Muscle of leg (tissue), 11 donors: ENCODE results near the gene FBXW8. TPM values are rescaled to one million over a fixed set of nuclear protein-coding genes. Genes with fewer than 3 reads are reported as not detected.

Experiments used
- DNase-seq: peaks from one replicate; pipeline ENCODE4 v3.0.0; 2013
- H3K27ac ChIP-seq: one replicate; pipeline ENCODE4 v1.5.1; 2013; ENCODE audit warnings: mild to moderate bottlenecking, low read length, control low read depth
- H3K27me3 ChIP-seq: one replicate; pipeline ENCODE4 v1.6.1; 2013; ENCODE audit warnings: low read length; ENCODE audit not compliant: control insufficient read depth, insufficient read depth
- H3K36me3 ChIP-seq: one replicate; pipeline ENCODE4 v1.6.1; 2013; ENCODE audit warnings: low read length; ENCODE audit not compliant: control insufficient read depth, insufficient read depth
- H3K4me1 ChIP-seq: one replicate; pipeline ENCODE4 v1.6.1; 2013; ENCODE audit warnings: low read length; ENCODE audit not compliant: control insufficient read depth, insufficient read depth
- H3K4me3 ChIP-seq: one replicate; pipeline ENCODE4 v1.5.1; 2013; ENCODE audit warnings: low read length, control low read depth
- H3K9me3 ChIP-seq: replicated peaks from 2 replicates; pipeline ENCODE4 v1.6.1; 2013; ENCODE audit warnings: low read depth, low read length; ENCODE audit not compliant: control insufficient read depth
- WGBS: methylation state at CpG from one replicate; pipeline ENCODE4 v1.1.5; 2013; ENCODE audit warnings: missing lambda C conversion rate; ENCODE audit not compliant: insufficient coverage; 5-methylcytosine and 5-hydroxymethylcytosine counted together
- polyA plus RNA-seq, 8 donors: library from polyadenylated mRNA; unstranded; fragments of 120-200 nt; gene quantifications; one replicate each; pipeline versions ENCODE4 v1.2.1 to v1.2.3, GENCODE V29; 2013; ENCODE audit warnings: inconsistent platforms in 1 of 8, low replicate concordance in 1 of 8; ENCODE audit not compliant: insufficient read length in 8 of 8, insufficient read depth in 1 of 8
- total RNA-seq: library from RNA; stranded (reverse); fragments of 120-200 nt; gene quantifications from one replicate; pipeline ENCODE4 v1.2.4, GENCODE V29; 2013

Gene FBXW8
- total and polyA plus RNA-seq, 9 donors = 11.1 to 20.3 (median 14.8) TPM

DNA sequence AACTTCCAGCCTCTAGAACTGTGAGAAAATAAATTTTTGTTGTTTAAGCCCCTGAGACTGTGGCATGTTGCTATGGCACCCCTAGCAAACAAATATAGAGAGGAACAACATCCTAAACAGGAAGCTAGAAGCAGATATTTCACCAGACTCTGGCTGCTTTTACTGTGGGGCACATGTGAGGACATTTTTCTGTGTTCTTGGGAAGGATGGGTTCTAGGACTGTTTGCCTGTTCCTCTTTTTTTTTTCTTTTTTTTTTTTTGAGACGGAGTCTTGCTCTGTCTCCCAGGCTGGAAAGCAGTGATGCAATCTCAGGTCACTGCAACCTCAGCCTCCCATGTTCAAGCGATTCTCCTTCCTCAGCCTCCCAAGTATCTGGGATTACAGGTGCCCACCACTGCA lies 25.3 kb upstream of the FBXW8 start:
- Histone ChIP-seq H3K9me3 (no peaks in the 10 kb centered on the region), H3K4me3 (no peak overlapping the region), H3K36me3 (no peaks in the 10 kb centered on the region), H3K27me3 (peaks cover 37% of the 10 kb centered on the region), H3K27ac (no peak overlapping the region), H3K4me1 (peaks cover 18% of the 10 kb centered on the region)
- DNase-seq = no peak
- WGBS = 53% methylated on average over 2 of the region's 2 CpGs

DNA sequence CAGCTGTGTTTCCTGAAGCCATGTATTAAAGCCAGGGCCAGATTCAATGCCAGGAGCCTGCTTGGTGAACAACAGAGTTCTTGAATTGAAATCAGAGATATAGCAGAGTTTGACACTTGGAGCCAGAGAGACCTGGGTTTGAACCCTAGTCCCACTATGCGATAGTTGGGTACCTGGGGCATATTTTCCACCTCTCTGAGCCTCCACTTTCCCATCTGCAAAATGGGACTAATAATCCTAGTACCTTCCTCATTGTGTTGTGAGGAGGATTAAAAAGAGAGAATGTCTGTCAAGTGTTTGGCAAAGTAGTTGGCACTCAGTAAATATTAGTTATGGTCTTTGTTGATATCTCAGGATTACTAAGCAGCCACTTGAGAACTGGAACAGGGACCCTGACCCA lies 23.5 kb upstream of the FBXW8 start:
- WGBS = no CpG with 5 or more reads among the region's 1 CpG
- no peaks in the 10 kb centered on the region for H3K9me3 ChIP-seq
- peak; percentile 40 for DNase-seq
- H3K36me3 ChIP-seq = no peaks in the 10 kb centered on the region
- no peak overlapping the region for H3K27ac ChIP-seq
- peaks cover 8% of the 10 kb centered on the region for H3K4me1 ChIP-seq
- H3K4me3 ChIP-seq = no peak overlapping the region
- H3K27me3 ChIP-seq = peaks cover 23% of the 10 kb centered on the region

DNA sequence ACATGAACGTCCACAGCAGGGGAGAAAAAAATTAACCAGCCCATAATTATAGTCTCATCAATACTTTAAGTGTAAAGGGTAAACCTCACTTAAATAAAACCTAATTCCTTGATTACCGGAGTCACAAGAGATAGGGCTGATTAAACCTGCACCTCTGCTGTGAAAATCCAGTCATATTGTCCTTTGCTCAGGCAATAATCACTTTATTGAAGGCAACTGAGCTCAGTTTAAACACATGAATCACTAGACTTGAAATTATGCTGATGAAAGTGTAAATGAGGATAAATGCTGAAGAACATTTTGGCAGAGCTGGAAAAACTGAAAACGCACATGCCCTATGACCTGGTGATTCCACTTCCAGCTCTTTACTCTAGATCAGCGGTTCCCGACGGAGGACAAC lies 22.9 kb upstream of the FBXW8 start:
- no CpG with 5 or more reads among the region's 6 CpGs for WGBS

DNA sequence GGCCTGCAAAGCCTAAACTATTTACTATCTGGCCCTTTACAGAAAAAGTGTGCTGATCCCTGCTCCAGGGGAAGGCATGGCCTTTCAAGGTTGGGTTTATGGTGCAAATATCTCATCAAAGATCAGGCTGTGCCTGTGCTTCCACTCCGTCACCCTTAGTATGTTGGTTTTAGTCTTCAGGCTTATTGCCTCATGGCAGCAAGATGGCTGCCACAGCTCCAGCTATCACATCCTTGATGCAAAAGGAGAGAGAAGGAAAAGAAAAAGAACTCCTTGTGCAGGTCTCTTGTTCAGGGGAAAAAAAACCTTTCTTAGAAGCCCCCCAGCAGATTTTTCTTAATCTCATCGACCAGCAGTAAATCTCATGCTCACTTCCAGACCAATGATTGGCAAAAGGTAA lies 20.4 kb upstream of the FBXW8 start:
- no peaks in the 10 kb centered on the region for H3K4me1 ChIP-seq
- no peaks in the 10 kb centered on the region for H3K36me3 ChIP-seq
- no peak overlapping the region for H3K4me3 ChIP-seq
- no CpG with 5 or more reads among the region's 2 CpGs for WGBS
- no peaks in the 10 kb centered on the region for H3K9me3 ChIP-seq
- DNase-seq = no peak
- no peak overlapping the region for H3K27ac ChIP-seq
- no peaks in the 10 kb centered on the region for H3K27me3 ChIP-seq

More for the DNA sequence above, 22.9 kb upstream of the FBXW8 start:
- H3K27me3 ChIP-seq = peaks cover 17% of the 10 kb centered on the region
- H3K4me3 ChIP-seq = no peak overlapping the region
- no peaks in the 10 kb centered on the region for H3K36me3 ChIP-seq
- no peak for DNase-seq
- H3K4me1 ChIP-seq = peaks cover 3% of the 10 kb centered on the region
- no peak overlapping the region for H3K27ac ChIP-seq
- H3K9me3 ChIP-seq = no peaks in the 10 kb centered on the region

DNA sequence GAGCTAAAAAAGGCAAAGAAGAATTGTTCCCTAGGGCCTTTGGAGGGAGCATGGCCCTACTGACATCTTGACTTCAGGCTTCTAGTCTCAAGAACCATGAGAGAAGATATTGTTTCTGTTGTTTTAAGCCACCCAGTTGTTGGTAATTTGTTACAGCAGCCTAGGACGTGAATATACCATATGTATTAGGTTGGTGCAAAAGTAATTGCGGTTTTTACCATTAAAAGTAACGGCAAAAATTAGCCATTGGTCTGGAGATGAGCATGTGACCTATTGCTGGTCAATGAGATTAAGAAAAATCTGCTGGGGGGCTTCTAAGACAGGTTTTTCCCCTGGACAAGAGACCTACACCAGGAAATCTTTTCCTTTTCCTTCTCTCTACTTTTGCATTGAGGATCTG lies 19.7 kb upstream of the FBXW8 start:
- Histone ChIP-seq H3K27me3 (no peaks in the 10 kb centered on the region), H3K36me3 (no peaks in the 10 kb centered on the region), H3K4me1 (no peaks in the 10 kb centered on the region), H3K9me3 (no peaks in the 10 kb centered on the region), H3K27ac (no peak overlapping the region), H3K4me3 (no peak overlapping the region)
- DNase-seq = no peak
- WGBS = 84% methylated on average over 3 of the region's 3 CpGs

DNA sequence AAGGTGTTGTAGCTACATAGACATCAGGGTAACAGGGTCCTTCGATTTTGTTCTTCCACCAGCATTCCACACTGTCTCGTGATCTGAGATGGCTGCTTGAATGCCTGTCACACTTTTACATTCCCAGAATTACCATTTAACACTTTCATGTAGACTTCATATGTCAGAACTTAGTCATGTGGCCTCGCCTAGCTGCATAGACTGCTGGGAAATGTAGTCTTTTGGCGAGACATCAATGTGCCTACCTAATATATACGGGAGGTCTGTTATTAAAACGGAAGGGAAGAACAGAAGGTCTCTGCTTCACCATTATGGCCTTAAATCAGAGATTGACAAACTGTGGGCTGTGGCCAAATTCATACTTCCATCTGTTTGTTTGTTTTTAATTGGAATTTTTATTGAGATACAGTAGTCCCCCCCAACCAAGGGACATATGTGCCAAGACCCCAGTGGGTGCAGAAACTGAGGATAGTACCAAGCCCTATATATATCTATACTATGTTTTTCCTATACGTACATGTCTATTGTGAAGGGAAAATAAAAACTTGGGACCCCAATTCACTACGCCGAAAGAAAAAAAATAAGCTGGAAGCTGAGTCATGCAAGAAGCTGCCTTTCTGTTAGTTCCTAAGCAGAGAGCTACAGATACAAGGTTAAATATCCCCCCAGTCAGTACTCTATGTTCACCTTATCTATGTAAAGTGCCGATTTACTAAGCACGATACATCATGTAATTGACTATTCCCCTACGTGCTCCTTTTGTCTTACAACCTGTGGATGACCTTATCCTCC lies 18.2 kb upstream of the FBXW8 start:
- WGBS = 80% methylated on average over 4 of the region's 12 CpGs
- no peak overlapping the region for H3K4me3 ChIP-seq
- H3K27ac ChIP-seq = no peak overlapping the region
- DNase-seq = no peak
- no peaks in the 10 kb centered on the region for H3K4me1 ChIP-seq
- no peaks in the 10 kb centered on the region for H3K36me3 ChIP-seq
- no peaks in the 10 kb centered on the region for H3K9me3 ChIP-seq
- H3K27me3 ChIP-seq = peaks cover 4% of the 10 kb centered on the region

DNA sequence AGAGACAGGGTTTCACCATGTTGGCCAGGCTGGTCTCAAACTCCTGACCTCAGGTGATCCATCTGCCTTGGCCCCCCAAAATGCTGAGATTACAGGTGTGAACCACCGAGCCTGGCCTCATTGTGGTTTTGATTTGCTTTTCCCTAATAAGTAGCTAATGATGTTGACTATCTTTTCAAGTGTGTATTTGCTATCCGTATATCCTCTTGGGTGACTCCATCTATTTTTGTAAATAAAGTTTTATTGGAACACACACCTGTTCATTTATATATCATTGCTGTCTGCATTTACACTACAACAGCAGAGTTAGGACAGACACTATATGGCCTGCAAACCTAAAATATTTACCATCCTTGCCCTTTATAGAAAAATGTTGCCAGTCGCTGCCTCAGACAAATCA lies 15.8 kb upstream of the FBXW8 start:
- no peak for DNase-seq
- H3K4me1 ChIP-seq = no peaks in the 10 kb centered on the region
- H3K27me3 ChIP-seq = peaks cover 4% of the 10 kb centered on the region
- H3K27ac ChIP-seq = no peak overlapping the region
- H3K4me3 ChIP-seq = no peak overlapping the region
- H3K9me3 ChIP-seq = no peaks in the 10 kb centered on the region
- WGBS = no CpG with 5 or more reads among the region's 3 CpGs
- H3K36me3 ChIP-seq = no peaks in the 10 kb centered on the region

DNA sequence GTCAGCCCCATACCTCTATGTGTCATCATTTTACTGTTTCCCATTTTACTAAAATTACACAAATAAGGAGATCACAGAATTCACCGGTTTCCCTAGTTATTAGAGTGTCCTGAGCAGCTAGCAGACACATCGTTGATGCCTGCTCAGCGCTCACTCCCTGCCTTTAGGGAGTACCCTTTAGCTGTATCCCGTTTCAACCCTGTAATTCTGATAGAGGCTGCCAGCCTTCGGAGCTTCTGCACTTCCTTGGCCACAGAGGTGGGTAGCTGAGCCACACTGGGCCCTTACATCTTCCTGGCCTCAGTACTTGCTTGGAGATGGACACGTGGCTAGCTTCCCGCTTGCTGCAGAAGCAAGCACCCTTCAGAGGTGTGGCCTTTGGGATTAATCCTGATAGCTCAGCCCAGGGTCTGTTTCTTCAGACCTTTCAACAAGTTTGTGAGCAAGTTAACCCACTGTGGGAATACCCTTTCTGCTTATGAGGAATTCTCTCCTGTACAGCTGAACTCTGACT lies 14.3 kb upstream of the FBXW8 start:
- WGBS = 53% methylated on average over 6 of the region's 7 CpGs
- H3K27me3 ChIP-seq = peaks cover 9% of the 10 kb centered on the region

DNA sequence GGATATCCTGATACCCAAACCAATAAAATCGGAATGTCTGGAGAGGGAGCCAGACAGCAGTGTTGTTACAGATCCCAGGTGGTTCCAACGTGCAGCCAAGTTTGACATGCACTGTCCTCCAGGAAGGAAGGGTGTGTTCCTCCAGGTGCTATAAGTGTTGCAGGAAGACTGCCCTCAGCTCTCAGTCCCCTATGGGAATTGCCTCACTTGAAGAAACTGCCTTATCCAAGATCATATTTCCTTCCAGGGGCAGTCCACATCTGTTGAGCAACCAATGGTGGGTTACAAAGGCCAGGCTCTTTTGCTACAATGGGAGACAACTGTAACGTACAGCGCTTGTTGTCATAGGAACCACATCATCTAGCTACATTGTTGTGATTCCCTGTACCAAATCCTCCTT lies 13.3 kb upstream of the FBXW8 start:
- WGBS = 55% methylated on average over 4 of the region's 4 CpGs
- no peak overlapping the region for H3K27ac ChIP-seq
- DNase-seq = no peak
- no peaks in the 10 kb centered on the region for H3K36me3 ChIP-seq
- H3K27me3 ChIP-seq = peaks cover 9% of the 10 kb centered on the region
- H3K9me3 ChIP-seq = no peaks in the 10 kb centered on the region
- no peaks in the 10 kb centered on the region for H3K4me1 ChIP-seq
- no peak overlapping the region for H3K4me3 ChIP-seq

More for the DNA sequence above, 14.3 kb upstream of the FBXW8 start:
- Histone ChIP-seq H3K4me3 (no peak overlapping the region), H3K27ac (no peak overlapping the region), H3K4me1 (no peaks in the 10 kb centered on the region), H3K36me3 (no peaks in the 10 kb centered on the region), H3K9me3 (no peaks in the 10 kb centered on the region)
- DNase-seq = no peak

DNA sequence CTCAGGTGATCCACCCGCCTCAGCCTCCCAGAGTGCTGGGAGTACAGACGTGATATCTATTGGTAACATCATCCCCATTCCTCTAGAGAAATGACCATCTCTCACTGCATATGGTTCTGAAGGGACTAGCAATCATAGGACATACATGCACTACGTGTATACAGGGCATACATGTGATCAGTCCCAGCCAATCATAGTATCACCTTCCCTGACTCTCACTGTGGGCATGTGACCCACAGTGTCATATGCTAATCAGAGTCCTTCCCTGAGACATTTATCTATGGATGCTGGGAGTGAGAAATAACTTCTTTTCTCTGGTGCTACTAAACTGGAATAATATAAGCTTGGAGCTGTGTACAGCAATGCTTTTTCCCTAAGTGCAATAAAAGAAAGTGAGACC lies 12.1 kb upstream of the FBXW8 start:
- DNase-seq = no peak
- H3K36me3 ChIP-seq = no peaks in the 10 kb centered on the region
- WGBS = no CpG with 5 or more reads among the region's 3 CpGs
- H3K4me3 ChIP-seq = no peak overlapping the region
- no peaks in the 10 kb centered on the region for H3K9me3 ChIP-seq
- no peaks in the 10 kb centered on the region for H3K4me1 ChIP-seq
- peaks cover 9% of the 10 kb centered on the region for H3K27me3 ChIP-seq
- H3K27ac ChIP-seq = no peak overlapping the region
